Central memory CD8-positive, alpha-beta T cell (primary cell): Measurements from ENCODE around the gene LHPP.
A peak's percentile ranks its signal among the peaks of the same experiment; 100 is the strongest.

ENCODE experiments used
- ATAC-seq: fragments of 150-1000 bp; cut with Tn5 transposase; replicated peaks from 2 replicates; pipeline ENCODE4 v1.10.0; 2022; ENCODE audit warnings: mild to moderate bottlenecking, moderate FRiP score, moderate number of reproducible peaks; ENCODE audit not compliant: poor library complexity, severe bottlenecking; ENCODE audit errors: extremely low read depth
- DNase-seq, 2 donors: peaks; one replicate each; pipeline ENCODE4 v3.0.0; 2021; ENCODE audit warnings: low spot score in 2 of 2
- H3K27ac Mint-ChIP-seq: one replicate; pipeline ENCODE4 v1.8.0; 2022; ENCODE audit warnings: low read depth, mild to moderate bottlenecking, moderate library complexity, mixed read lengths
- H3K27me3 Mint-ChIP-seq: one replicate; pipeline ENCODE4 v1.8.0; 2022; ENCODE audit warnings: mixed read lengths
- H3K36me3 Mint-ChIP-seq: one replicate; pipeline ENCODE4 v1.8.0; 2022; ENCODE audit warnings: mild to moderate bottlenecking, moderate library complexity, mixed read lengths; ENCODE audit not compliant: insufficient read depth
- H3K4me1 Mint-ChIP-seq: one replicate; pipeline ENCODE4 v1.8.0; 2022; ENCODE audit warnings: mixed read lengths
- H3K4me3 Mint-ChIP-seq: one replicate; pipeline ENCODE4 v1.8.0; 2022; ENCODE audit warnings: mild to moderate bottlenecking, moderate library complexity, mixed read lengths
- H3K9me3 Mint-ChIP-seq: one replicate; pipeline ENCODE4 v1.8.0; 2022; ENCODE audit warnings: mixed read lengths

LHPP gene

GRCh38 chr10:124593431-124593985 is 131.9 kb downstream of the LHPP start:
- H3K4me3 Mint-ChIP-seq, result no peak overlapping the region

GRCh38 chr10:124594240-124594639 is 132.6 kb downstream of the LHPP start:
- H3K36me3 Mint-ChIP-seq, result peaks cover 15% of the 10 kb centered on the region
- no peak overlapping the region for H3K4me3 Mint-ChIP-seq
- H3K4me1 Mint-ChIP-seq, result peaks cover 7% of the 10 kb centered on the region
- DNase-seq, result no peak
- no peak overlapping the region for H3K27ac Mint-ChIP-seq
- ATAC-seq, result no peak
- no peaks in the 10 kb centered on the region for H3K9me3 Mint-ChIP-seq
- H3K27me3 Mint-ChIP-seq, result no peaks in the 10 kb centered on the region

More at GRCh38 chr10:124593431-124593985, 131.9 kb downstream of the LHPP start:
- Mint-ChIP-seq H3K9me3 (no peaks in the 10 kb centered on the region), H3K36me3 (peaks cover 10% of the 10 kb centered on the region), H3K4me1 (peaks cover 7% of the 10 kb centered on the region), H3K27me3 (no peaks in the 10 kb centered on the region), H3K27ac (no peak overlapping the region)
- DNase-seq (no peak), ATAC-seq (no peak)

- Mint-ChIP-seq H3K36me3 (peaks cover 16% of the 10 kb centered on the region), H3K4me1 (peaks cover 12% of the 10 kb centered on the region), H3K4me3 (no peak overlapping the region), H3K27me3 (no peaks in the 10 kb centered on the region), H3K27ac (no peak overlapping the region), H3K9me3 (no peaks in the 10 kb centered on the region)
- ATAC-seq (no peak), DNase-seq (no peak)
Measured at GRCh38 chr10:124595143-124595883, 133.7 kb downstream of the LHPP start.

- peak overlapping the region; percentile 55 for H3K27ac Mint-ChIP-seq
- no peak overlapping the region for H3K4me3 Mint-ChIP-seq
- peaks cover 17% of the 10 kb centered on the region for H3K4me1 Mint-ChIP-seq
- DNase-seq (no peak), ATAC-seq (no peak)
- H3K9me3 Mint-ChIP-seq, result no peaks in the 10 kb centered on the region
- H3K27me3 Mint-ChIP-seq, result no peaks in the 10 kb centered on the region
- peaks cover 19% of the 10 kb centered on the region for H3K36me3 Mint-ChIP-seq
Measured at GRCh38 chr10:124596116-124596785, 134.6 kb downstream of the LHPP start.

GRCh38 chr10:124596962-124597845 is 135.6 kb downstream of the LHPP start:
- Mint-ChIP-seq H3K27ac (peak overlapping the region; percentile 55), H3K9me3 (no peaks in the 10 kb centered on the region), H3K36me3 (peaks cover 19% of the 10 kb centered on the region), H3K27me3 (no peaks in the 10 kb centered on the region), H3K4me3 (no peak overlapping the region), H3K4me1 (peaks cover 17% of the 10 kb centered on the region)
- no peak for DNase-seq
- no peak for ATAC-seq

GRCh38 chr10:124597846-124598165 is 136.2 kb downstream of the LHPP start:
- peaks cover 17% of the 10 kb centered on the region for H3K4me1 Mint-ChIP-seq
- no peak overlapping the region for H3K27ac Mint-ChIP-seq
- ATAC-seq (no peak), DNase-seq (no peak)
- no peaks in the 10 kb centered on the region for H3K27me3 Mint-ChIP-seq
- peaks cover 19% of the 10 kb centered on the region for H3K36me3 Mint-ChIP-seq
- H3K4me3 Mint-ChIP-seq, result no peak overlapping the region
- no peaks in the 10 kb centered on the region for H3K9me3 Mint-ChIP-seq

GRCh38 chr10:124598196-124598595 is 136.6 kb downstream of the LHPP start:
- Mint-ChIP-seq H3K27me3 (no peaks in the 10 kb centered on the region), H3K4me3 (no peak overlapping the region), H3K9me3 (no peaks in the 10 kb centered on the region), H3K4me1 (peaks cover 17% of the 10 kb centered on the region), H3K27ac (peak overlapping the region; percentile 13), H3K36me3 (peaks cover 19% of the 10 kb centered on the region)
- ATAC-seq (no peak), DNase-seq (no peak)

- DNase-seq (no peak), ATAC-seq (no peak)
- Mint-ChIP-seq H3K27ac (peak overlapping the region; percentile 13), H3K9me3 (no peaks in the 10 kb centered on the region), H3K4me3 (no peak overlapping the region), H3K4me1 (peaks cover 17% of the 10 kb centered on the region), H3K36me3 (peaks cover 19% of the 10 kb centered on the region), H3K27me3 (no peaks in the 10 kb centered on the region)
Measured at GRCh38 chr10:124598773-124599587, 137.4 kb downstream of the LHPP start.

GRCh38 chr10:124599588-124600050 is 138.0 kb downstream of the LHPP start:
- H3K27ac Mint-ChIP-seq, result peak overlapping the region; percentile 63
- no peaks in the 10 kb centered on the region for H3K9me3 Mint-ChIP-seq
- peaks cover 17% of the 10 kb centered on the region for H3K4me1 Mint-ChIP-seq
- ATAC-seq (no peak), DNase-seq (no peak)
- H3K36me3 Mint-ChIP-seq, result peaks cover 16% of the 10 kb centered on the region
- no peaks in the 10 kb centered on the region for H3K27me3 Mint-ChIP-seq
- H3K4me3 Mint-ChIP-seq, result no peak overlapping the region

- H3K4me1 Mint-ChIP-seq, result peaks cover 19% of the 10 kb centered on the region
- H3K27me3 Mint-ChIP-seq, result no peaks in the 10 kb centered on the region
- DNase-seq (no peak), ATAC-seq (no peak)
- peak overlapping the region; percentile 63 for H3K27ac Mint-ChIP-seq
- H3K9me3 Mint-ChIP-seq, result no peaks in the 10 kb centered on the region
- H3K4me3 Mint-ChIP-seq, result no peak overlapping the region
- peaks cover 14% of the 10 kb centered on the region for H3K36me3 Mint-ChIP-seq
Measured at GRCh38 chr10:124600051-124600880, 138.6 kb downstream of the LHPP start.

GRCh38 chr10:124601016-124601415 is 139.4 kb downstream of the LHPP start:
- DNase-seq (no peak), ATAC-seq (no peak)
- Mint-ChIP-seq H3K4me1 (peaks cover 16% of the 10 kb centered on the region), H3K27ac (peak overlapping the region; percentile 23), H3K9me3 (no peaks in the 10 kb centered on the region), H3K27me3 (no peaks in the 10 kb centered on the region), H3K36me3 (peaks cover 13% of the 10 kb centered on the region), H3K4me3 (no peak overlapping the region)
